B cell (primary cell): ENCODE data around the gene CD151. TPM values are rescaled to one million over a fixed set of nuclear protein-coding genes. Genes with fewer than 3 reads are reported as not detected.
A peak's percentile ranks its signal among the peaks of the same experiment; 100 is the strongest.

Source experiments
- ATAC-seq: fragments of 200-7000 bp; cut with Tn5 transposase; one replicate; pipeline ENCODE4 v1.10.0; 2021; ENCODE audit warnings: low read depth, mild to moderate bottlenecking, moderate number of reproducible peaks, moderate library complexity
- CTCF ChIA-PET: fragments of 350-600 bp; sonication (Branson Sonifier 250); formaldehyde crosslinking; loops from one replicate; lab custom pipeline; 2021; ENCODE audit warnings: antibody characterized with exemption, inconsistent platforms; lab: Charles Lee
- POLR2A ChIA-PET: fragments of 350-600 bp; sonication (Branson Sonifier 250); formaldehyde crosslinking; loops from one replicate; lab custom pipeline; 2021; ENCODE audit warnings: antibody characterized with exemption; lab: Charles Lee
- DNase-seq: peaks from one replicate; pipeline ENCODE4 v3.0.0; 2013
- H2AFZ ChIP-seq: 2 replicates; pipeline ENCODE4 v1.6.1; 2012; ENCODE audit warnings: mild to moderate bottlenecking, low read depth, low read length; ENCODE audit not compliant: insufficient read depth, poor library complexity, severe bottlenecking
- H3K27ac ChIP-seq, 2 donors: 1 replicate in 1 of 2; 2 replicates in 1 of 2; pipeline ENCODE4 v1.5.1; 2012 to 2013; ENCODE audit warnings: low read length in 2 of 2, mild to moderate bottlenecking in 2 of 2, moderate library complexity in 1 of 2
- H3K27me3 ChIP-seq, 4 experiments: fragments of 200-600 bp in 1 of 4; sonication (generic) in 1 of 4; replicated peaks in 1 of 4; 1 replicate in 2 of 4; 2 replicates in 2 of 4; pipeline versions ENCODE4 v1.6.1 to v1.7.0; 2013 to 2016; ENCODE audit warnings: low read length in 3 of 4, mild to moderate bottlenecking in 2 of 4, mixed read lengths in 1 of 4, moderate library complexity in 1 of 4; ENCODE audit not compliant: insufficient read depth in 4 of 4, control insufficient read depth in 3 of 4; ENCODE audit errors: control extremely low read depth in 1 of 4
- H3K36me3 ChIP-seq, 2 experiments: replicated peaks in 1 of 2; 1 replicate in 1 of 2; 2 replicates in 1 of 2; pipeline versions ENCODE4 v1.6.1 to v1.7.1; 2013; ENCODE audit warnings: low read length in 1 of 2; ENCODE audit not compliant: insufficient read depth in 2 of 2, control insufficient read depth in 1 of 2; ENCODE audit errors: control extremely low read depth in 1 of 2, extremely low read depth in 1 of 2
- H3K4me1 ChIP-seq, 2 donors: fragments of 200-600 bp in 1 of 2; sonication (generic) in 1 of 2; 1 replicate in 1 of 2; 2 replicates in 1 of 2; pipeline versions ENCODE4 v1.5.1 to v1.6.1; 2013 to 2017; ENCODE audit warnings: low read length in 2 of 2; ENCODE audit not compliant: control insufficient read depth in 2 of 2, insufficient read depth in 2 of 2
- H3K4me2 ChIP-seq: replicated peaks from 2 replicates; pipeline ENCODE3; 2012; ENCODE audit warnings: mild to moderate bottlenecking, low read depth, low read length; ENCODE audit not compliant: poor library complexity, severe bottlenecking
- H3K4me3 ChIP-seq, 5 experiments: fragments of 200-600 bp in 1 of 5; sonication (generic) in 1 of 5; 1 replicate in 3 of 5; 2 replicates in 2 of 5; pipeline versions ENCODE4 v1.5.1 to v1.7.0; 2011 to 2016; ENCODE audit warnings: low read length in 4 of 5, mild to moderate bottlenecking in 4 of 5, low read depth in 2 of 5, control low read depth in 1 of 5, moderate library complexity in 1 of 5; ENCODE audit not compliant: insufficient read depth in 1 of 5; ENCODE audit errors: control extremely low read depth in 1 of 5, extremely low read depth in 1 of 5
- H3K79me2 ChIP-seq: fragments of 200-600 bp; sonication (generic); one replicate; pipeline ENCODE4 v1.6.0; 2016; ENCODE audit warnings: low read length; ENCODE audit not compliant: control insufficient read depth, insufficient read depth
- H3K9ac ChIP-seq: fragments of 200-600 bp; sonication (generic); 2 replicates; pipeline ENCODE4 v1.6.1; 2017; ENCODE audit warnings: mild to moderate bottlenecking, low read length, moderate library complexity
- H3K9me3 ChIP-seq, 3 donors: one replicate each; pipeline versions ENCODE4 v1.6.1 to v1.7.1; 2013; ENCODE audit warnings: low read length in 2 of 3; ENCODE audit not compliant: control insufficient read depth in 2 of 3, insufficient read depth in 1 of 3; ENCODE audit errors: control extremely low read depth in 1 of 3
- H4K20me1 ChIP-seq: 2 replicates; pipeline ENCODE4 v1.6.0; 2012; ENCODE audit warnings: mild to moderate bottlenecking, low read length; ENCODE audit not compliant: insufficient read depth, control insufficient read depth, poor library complexity, severe bottlenecking
- H3K27ac Mint-ChIP-seq: one replicate; pipeline ENCODE4 v1.8.0; 2021; ENCODE audit warnings: mixed read lengths
- H3K27me3 Mint-ChIP-seq: one replicate; pipeline ENCODE4 v1.8.0; 2021; ENCODE audit warnings: mixed read lengths
- H3K4me1 Mint-ChIP-seq: one replicate; pipeline ENCODE4 v1.8.0; 2021; ENCODE audit warnings: mixed read lengths
- H3K4me3 Mint-ChIP-seq: one replicate; pipeline ENCODE4 v1.8.0; 2021; ENCODE audit warnings: mixed read lengths
- H3K9me3 Mint-ChIP-seq: one replicate; pipeline ENCODE4 v1.8.0; 2022; ENCODE audit warnings: mixed read lengths; ENCODE audit not compliant: insufficient read depth
- CTCF ChIP-seq: fragments of 200-600 bp; IDR thresholded peaks from one replicate; pipeline ENCODE4 v1.8.0; 2022; ENCODE audit warnings: antibody characterized with exemption, mild to moderate bottlenecking
- EZH2 ChIP-seq: IDR thresholded peaks from 2 replicates; pipeline ENCODE4 v1.6.1; 2012; ENCODE audit warnings: borderline replicate concordance, low read depth, mild to moderate bottlenecking, moderate library complexity, low read length; ENCODE audit not compliant: insufficient read depth, poor library complexity, severe bottlenecking
- whole genome bisulfite sequencing: methylation state at CpG from one replicate; pipeline ENCODE4 v1.1.5; 2013; ENCODE audit warnings: missing lambda C conversion rate; ENCODE audit not compliant: insufficient coverage; 5-methylcytosine and 5-hydroxymethylcytosine counted together
- intact Hi-C: fragments of 100-400 bp; cut with micrococcal nuclease; formaldehyde crosslinking; loops from one replicate; pipeline ENCODE4 v1.10.0; 2022
- polyA plus RNA-seq: library from polyadenylated mRNA; depleted of rRNA; stranded (reverse); fragments of >200 nt; gene quantifications from 2 replicates; pipeline ENCODE4 v1.2.3, GENCODE V29; 2012
- total RNA-seq, 2 donors: library from RNA; stranded (reverse); fragments of 120-200 nt in 1 of 2; gene quantifications; 1 replicate in 1 of 2; 2 replicates in 1 of 2; pipeline versions ENCODE4 v1.2.3 to v1.2.4, GENCODE V29; 2013 to 2022

The CD151 gene
- total and polyA plus RNA-seq, 2 donors (not counting 1 experiment from before 2014, with no cell fraction given), result 24.4 to 25.5 TPM

- WGBS, result 31% methylated on average over 5 of the region's 5 CpGs
- peak within 1 kb of the TSS; percentile 66 for H3K9ac ChIP-seq
- H3K4me3 ChIP-seq, result peak within 1 kb of the TSS in 4 of 5 experiments; percentile 39 to 61 (median 52)
- Mint-ChIP-seq H3K9me3 (no peaks in the 10 kb centered on the region), H3K4me3 (peak within 1 kb of the TSS; percentile 88), H3K4me1 (peaks cover 49% of the 10 kb centered on the region), H3K27me3 (peaks cover 7% of the 10 kb centered on the region), H3K27ac (peak within 1 kb of the TSS; percentile 74)
- H3K36me3 ChIP-seq, result peaks cover 0 to 6% of the 10 kb centered on the region in 2 experiments
- DNase-seq (peak; percentile 57), ATAC-seq (no peak)
- peaks cover 0 to 47% (median 17%) of the 10 kb centered on the region in 4 experiments for H3K27me3 ChIP-seq
- H3K4me1 ChIP-seq, result peaks cover 60 to 62% of the 10 kb centered on the region in 2 donors
- H3K79me2 ChIP-seq, result no peaks in the 10 kb centered on the region
- H3K27ac ChIP-seq, result peak within 1 kb of the TSS in 1 of 2 donors; percentile 15
- peak within 1 kb of the TSS; percentile 99 for H3K4me2 ChIP-seq
- peak within 1 kb of the TSS; percentile 71 for H2AFZ ChIP-seq
- TF ChIP-seq CTCF (no peak), EZH2 (no peak)
- peaks cover 0 to 15% (median 0%) of the 10 kb centered on the region in 3 donors for H3K9me3 ChIP-seq
- ChIA-PET CTCF (interaction anchor here (1.4 kb wide), 1 partner anchor 15 kb away, joined by 3 read pairs; the partner anchor contains the start of gene TSPAN4), POLR2A (interaction anchor here (0.6 to 6.4 kb wide), 3 partner anchors 8 to 22 kb away, joined by 6 to 57 read pairs (median 17); partner anchors contain the start of genes PNPLA2, POLR2L and TSPAN4)
- H4K20me1 ChIP-seq, result peaks cover 74% of the 10 kb centered on the region
- intact Hi-C loops, result no loop called here
These were observed 4.9 kb upstream of the CD151 start, which contains the start of gene CRACR2B for GRCh38 chr11:827897-828192. Gene CRACR2B, plus strand, starts transcription at chr11:827919. Its CDS starts 689 bp downstream, at chr11:828608.

- H3K9me3 Mint-ChIP-seq, result no peaks in the 10 kb centered on the region
- peaks cover 66% of the 10 kb centered on the region in 2 donors for H3K4me1 ChIP-seq
- no peak for ATAC-seq
- TF ChIP-seq EZH2 (no peak), CTCF (no peak)
- H3K27me3 ChIP-seq, result peaks cover 0 to 50% (median 18%) of the 10 kb centered on the region in 4 experiments
- peaks cover 0 to 6% of the 10 kb centered on the region in 2 experiments for H3K36me3 ChIP-seq
- no peak overlapping the region for H3K27ac ChIP-seq
- POLR2A ChIA-PET, result interaction anchor here (0.6 to 6.4 kb wide), 3 partner anchors 9 to 164 kb away, joined by 4 to 57 read pairs (median 17); partner anchors contain the start of genes PNPLA2, POLR2L and TSPAN4
- intact Hi-C loops, result no loop called here
- peak overlapping the region; percentile 88 for H3K4me3 Mint-ChIP-seq
- H3K79me2 ChIP-seq, result no peaks in the 10 kb centered on the region
- no peak overlapping the region for H3K9ac ChIP-seq
- 78% methylated on average over 19 of the region's 21 CpGs for WGBS
- H3K9me3 ChIP-seq, result peaks cover 0 to 15% (median 0%) of the 10 kb centered on the region in 3 donors
- H2AFZ ChIP-seq, result no peak overlapping the region
- no peak overlapping the region for H3K27ac Mint-ChIP-seq
- peaks cover 49% of the 10 kb centered on the region for H3K4me1 Mint-ChIP-seq
- H3K4me2 ChIP-seq, result peak overlapping the region; percentile 99
- CTCF ChIA-PET, result interaction anchor here (0.7 to 1.4 kb wide), 3 partner anchors 14 to 23 kb away, joined by 3 to 4 read pairs (median 3); partner anchors contain the start of gene TSPAN4
- H4K20me1 ChIP-seq, result peaks cover 68% of the 10 kb centered on the region
- peaks cover 7% of the 10 kb centered on the region for H3K27me3 Mint-ChIP-seq
- peak overlapping the region in 2 of 5 experiments; percentile 43 to 53 for H3K4me3 ChIP-seq
- DNase-seq, result peak; percentile 37
These were observed 4.1 kb upstream of the CD151 start for GRCh38 chr11:828506-829175.
